ENCODE data around the gene FLT3LG.
A peak's percentile ranks its signal among the peaks of the same experiment; 100 is the strongest.

GRCh38 chr19:49451430-49452181, 22.4 kb upstream of the FLT3LG start, which contains the start of gene PIH1D1:
- TF ChIP-seq POLR2A (IDR thresholded peaks at IDR 0.05), result peak in 1 of 2 donors; percentile 54
- peak in 3 of 5 experiments; percentile 16 to 35 (median 21) for TF ChIP-seq CTCF (IDR thresholded peaks at IDR 0.05)
